Frontal cortex (tissue), 4 donors: ENCODE data around the gene TLX2. TPM values are rescaled to one million over a fixed set of nuclear protein-coding genes. Genes with fewer than 3 reads are reported as not detected.
A peak's percentile ranks its signal among the peaks of the same experiment; 100 is the strongest.
"Not testable (repeated sequence)": the region's sequence is repeated elsewhere in the genome, so short reads cannot be mapped to it uniquely, and the experiment has no call there.

Source experiments
- DNase-seq, 2 donors: peaks; one replicate each; pipeline ENCODE4 v3.0.0; 2012; ENCODE audit warnings: low spot score in 2 of 2
- FAIRE-seq: peaks from 2 replicates; lab custom pipeline; 2012; peaks lifted over from hg19 to GRCh38; lab: Jason Lieb, UNC
- total RNA-seq: library from RNA; depleted of rRNA; stranded (reverse); fragments of >200 nt; gene quantifications from one replicate; pipeline ENCODE4 v1.2.3, GENCODE V29; 2014
- donor health status: control.
- donor health status: control.
- donor health status: control.

TLX2 gene
- total RNA-seq, 1 donor from 2014 or later, result not detected

- no peak for FAIRE-seq
These were observed 38.0 kb downstream of the TLX2 start for GRCh38 chr2:74551942-74552913.

DNA sequence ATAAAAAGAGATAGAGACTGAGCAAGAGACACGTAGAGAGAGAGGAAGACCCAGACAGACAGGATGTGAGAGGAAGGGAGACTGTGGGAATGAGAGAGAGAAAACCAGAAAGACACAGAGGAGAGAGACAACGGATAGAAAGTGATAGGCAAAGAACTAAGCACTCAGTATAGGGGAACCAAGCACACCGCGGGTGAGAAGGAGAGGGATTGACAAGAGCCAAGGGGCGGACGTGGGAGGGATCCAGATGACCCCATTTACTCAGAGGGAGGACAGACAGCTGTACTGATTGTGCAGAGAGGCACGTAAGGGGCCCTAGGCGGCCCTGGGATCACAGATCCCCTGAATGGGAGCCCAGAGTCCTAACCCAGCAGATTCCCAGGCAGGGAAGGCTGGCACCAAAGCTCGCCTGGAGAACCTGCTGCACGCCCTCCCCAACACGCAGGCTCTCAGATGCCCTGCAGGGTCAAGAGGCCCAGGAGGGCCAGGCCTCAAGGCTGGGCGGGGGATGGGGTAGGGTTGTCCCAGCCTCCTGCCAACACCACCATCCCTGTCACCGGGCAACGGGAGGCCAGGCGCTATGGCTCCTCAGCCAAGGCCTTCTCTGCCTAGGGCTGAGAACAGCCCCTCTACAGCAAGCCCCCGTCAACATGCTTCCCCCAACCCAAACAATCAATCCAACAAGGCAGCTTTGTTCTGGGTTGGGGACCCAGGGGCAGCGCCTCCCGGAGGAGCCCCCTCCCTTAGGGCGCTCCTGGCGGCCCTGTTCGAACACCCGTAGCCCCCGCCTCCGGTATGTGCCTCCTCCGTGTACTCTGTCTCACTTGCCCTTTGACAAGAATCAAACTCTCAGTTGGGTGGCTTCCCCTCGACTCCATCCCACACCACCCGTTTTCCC is 38.9 kb downstream of the TLX2 start:
- FAIRE-seq, result no peak
- DNase-seq, result peak in 1 of 2 donors; percentile 44

More at GRCh38 chr2:74551942-74552913, 38.0 kb downstream of the TLX2 start:
- no peak for DNase-seq

DNA sequence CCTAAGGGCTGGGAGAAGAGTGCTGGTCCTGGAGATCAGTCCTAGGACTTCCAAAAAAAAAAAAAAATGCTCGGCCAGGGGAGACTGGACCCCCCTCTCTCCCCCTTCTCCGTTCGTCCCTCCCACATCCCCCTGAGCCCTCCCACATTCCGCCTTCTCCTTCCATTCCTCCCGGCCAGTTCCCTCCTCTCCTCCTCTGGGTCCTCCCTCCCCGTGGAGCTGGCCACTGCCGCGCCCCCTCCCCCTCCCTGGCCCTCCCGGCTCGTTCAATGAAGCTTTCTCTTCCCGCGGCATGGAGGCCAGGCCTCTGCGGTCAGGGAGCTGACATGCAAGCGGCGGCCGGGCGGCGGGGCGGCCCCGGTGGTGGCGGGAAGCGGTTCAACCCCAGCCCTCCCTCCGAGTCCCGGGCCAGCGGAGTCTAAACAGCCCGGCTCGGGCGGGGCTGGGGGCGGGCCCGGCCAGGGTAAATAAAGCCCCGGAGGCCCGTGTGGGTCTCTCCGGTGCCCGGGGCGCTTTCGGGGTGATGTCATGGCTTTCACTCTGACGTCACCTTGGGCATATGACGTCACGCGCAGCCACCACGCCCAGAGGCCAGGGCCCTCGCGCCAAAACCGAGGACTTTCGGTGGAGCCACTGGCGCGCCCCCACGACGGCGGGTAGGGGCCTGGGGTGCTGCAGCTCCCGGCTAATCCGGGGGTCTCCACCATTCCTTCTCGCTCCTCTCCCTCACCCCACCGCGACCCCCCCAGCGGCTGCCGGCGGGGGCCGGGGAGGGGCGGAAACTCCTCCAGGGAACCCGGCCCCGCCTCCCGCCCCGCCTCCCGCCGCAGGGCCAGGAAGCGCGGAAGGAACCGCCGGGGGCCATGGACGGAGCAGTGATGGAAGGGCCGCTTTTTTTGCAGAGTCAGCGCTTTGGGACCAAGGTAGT is 39.9 kb downstream of the TLX2 start, which contains the start of the genes DOK1 and LOXL3:
DOK1 (plus strand) TSS at position 829 of the 928 bp plus-strand sequence; CDS start at position 864, 35 bp downstream.
LOXL3 (minus strand) TSS at position 51 of the 928 bp plus-strand sequence. CDS start 1,308 bp downstream, outside the sequence.
- DNase-seq (peak; percentile 85 to 91), FAIRE-seq (no peak)

GRCh38 chr2:74554820-74555531 is 40.7 kb downstream of the TLX2 start:
- FAIRE-seq (no peak), DNase-seq (no peak)

DNA sequence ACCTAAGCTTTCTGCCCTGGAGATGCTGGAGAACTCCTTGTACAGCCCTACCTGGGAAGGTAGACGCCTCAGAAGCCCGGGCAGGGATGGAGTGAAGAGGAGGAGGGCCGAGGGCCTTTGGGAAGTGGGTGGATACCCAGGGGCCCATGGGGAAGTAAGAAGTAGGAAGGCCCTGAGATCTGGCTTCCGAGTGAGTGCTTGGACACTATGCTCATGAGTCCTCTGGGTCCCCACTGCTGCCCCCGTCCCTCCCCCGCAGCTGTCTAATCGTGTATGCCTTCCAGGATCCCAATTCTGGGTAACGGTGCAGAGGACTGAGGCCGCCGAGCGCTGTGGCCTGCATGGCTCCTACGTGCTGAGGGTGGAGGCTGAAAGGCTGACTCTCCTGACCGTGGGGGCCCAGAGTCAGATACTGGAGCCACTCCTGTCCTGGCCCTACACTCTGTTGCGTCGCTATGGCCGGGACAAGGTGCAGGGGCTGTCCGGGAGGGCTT is 41.4 kb downstream of the TLX2 start:
- DNase-seq (no peak), FAIRE-seq (no peak)

DNA sequence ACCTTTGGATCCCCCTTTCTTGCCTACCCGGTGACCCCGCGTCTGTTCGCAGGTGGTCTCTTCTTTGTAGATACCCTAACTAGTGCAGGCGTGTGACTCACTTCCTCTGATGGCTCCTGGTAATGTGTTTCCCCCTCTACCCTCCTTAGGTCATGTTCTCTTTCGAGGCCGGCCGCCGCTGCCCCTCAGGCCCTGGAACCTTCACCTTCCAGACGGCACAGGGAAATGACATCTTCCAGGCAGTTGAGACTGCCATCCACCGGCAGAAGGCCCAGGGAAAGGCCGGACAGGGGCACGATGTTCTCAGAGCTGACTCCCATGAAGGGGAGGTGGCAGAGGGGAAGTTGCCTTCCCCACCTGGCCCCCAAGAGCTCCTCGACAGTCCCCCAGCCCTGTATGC is 41.9 kb downstream of the TLX2 start:
- no peak for DNase-seq
- no peak for FAIRE-seq

DNA sequence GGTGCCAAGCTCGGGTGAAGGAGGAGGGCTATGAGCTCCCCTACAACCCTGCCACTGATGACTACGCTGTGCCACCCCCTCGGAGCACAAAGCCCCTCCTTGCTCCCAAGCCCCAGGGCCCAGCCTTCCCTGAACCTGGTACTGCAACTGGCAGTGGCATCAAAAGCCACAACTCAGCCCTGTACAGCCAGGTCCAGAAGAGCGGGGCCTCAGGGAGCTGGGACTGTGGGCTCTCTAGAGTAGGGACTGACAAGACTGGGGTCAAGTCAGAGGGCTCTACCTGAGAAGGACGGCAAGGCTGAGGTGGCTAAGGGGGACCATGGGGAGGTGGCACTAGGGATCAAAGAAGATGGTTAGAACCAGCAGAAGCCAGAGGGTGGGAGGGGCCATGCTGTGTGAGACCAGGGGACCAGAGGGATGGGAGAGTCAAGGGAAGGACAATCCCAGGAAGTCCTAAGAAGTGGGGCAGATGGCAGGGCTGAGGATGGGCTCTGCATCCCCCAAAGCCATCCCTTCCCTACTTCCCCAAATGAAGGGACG is 42.7 kb downstream of the TLX2 start:
- no peak for DNase-seq
- no peak for FAIRE-seq

GRCh38 chr2:74558284-74559230 is 44.3 kb downstream of the TLX2 start:
- DNase-seq (no peak), FAIRE-seq (no peak)

- FAIRE-seq, result no peak
These were observed 45.7 kb downstream of the TLX2 start for GRCh38 chr2:74559912-74560311.

DNA sequence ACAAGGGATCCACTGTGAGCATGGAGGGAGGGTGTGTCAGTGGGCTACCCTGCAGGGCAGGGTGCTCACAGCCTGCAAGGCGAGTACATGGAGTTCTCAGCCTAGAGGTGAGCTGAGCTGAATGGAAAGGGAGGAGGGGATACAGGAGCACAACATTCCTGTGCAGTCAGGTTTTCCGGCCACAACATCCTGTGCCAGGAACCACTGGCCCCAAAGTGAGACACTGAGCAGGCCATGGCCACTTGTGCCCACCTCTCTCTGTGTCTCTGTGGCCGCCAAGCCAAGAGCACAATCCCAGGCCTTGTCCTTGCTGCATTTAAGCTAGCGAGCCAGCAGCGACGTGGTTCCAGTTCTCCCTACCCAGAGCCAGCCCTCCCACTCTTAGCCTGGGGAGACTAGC is 46.3 kb downstream of the TLX2 start:
- FAIRE-seq (no peak), DNase-seq (no peak)

More at GRCh38 chr2:74559912-74560311, 45.7 kb downstream of the TLX2 start:
- DNase-seq, result no peak

DNA sequence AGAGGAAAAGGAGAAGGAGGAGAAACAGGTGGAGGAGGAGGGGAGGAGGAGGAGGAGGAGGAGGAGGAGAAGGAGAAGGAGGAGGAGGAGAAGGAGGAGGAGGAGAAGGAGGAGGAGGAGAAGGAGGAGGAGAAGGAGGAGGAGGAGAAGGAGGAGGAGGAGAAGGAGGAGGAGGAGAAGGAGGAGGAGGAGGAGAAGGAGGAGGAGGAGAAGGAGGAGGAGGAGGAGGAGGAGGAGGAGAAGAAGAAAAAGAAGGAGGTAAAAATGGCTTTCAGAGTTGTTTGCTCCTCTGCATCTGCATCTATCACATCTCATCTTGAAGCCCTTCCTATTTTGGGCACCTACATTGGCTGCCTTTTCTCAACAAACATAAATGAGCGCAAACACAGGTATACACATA is 46.8 kb downstream of the TLX2 start:
- DNase-seq, FAIRE-seq: not testable (repeated sequence)

DNA sequence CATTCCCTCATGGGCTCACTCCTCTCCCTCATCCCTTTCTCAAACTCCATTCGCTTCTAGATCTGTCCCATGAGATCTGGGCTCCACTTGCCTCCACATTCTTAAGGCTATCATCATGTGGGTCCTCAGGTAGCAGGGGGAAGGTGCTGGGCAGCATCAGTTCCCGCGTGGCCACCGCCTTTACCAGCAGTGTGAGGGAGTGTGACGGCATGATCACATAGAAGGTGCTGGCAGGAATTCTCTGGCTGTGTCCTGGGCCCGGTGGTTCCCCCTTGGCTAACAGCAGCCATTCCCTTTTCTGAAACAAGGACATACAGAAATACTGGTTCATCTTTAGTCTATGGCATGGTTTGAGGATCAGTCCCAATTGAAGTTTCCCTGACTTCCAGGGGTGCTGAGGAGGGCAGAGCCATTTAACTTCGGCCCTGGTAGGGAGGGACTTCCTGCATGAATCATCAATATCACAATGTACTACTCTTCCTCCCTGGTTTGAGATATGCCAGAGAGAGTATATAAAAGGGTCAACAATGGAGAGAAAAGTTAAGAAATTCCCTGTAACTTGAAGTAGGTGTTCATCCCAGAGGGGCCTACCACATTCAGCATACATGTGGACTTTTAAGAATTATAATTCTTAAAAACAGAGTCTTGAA is 48.0 kb downstream of the TLX2 start:
- FAIRE-seq (no peak), DNase-seq (no peak)

GRCh38 chr2:74564222-74564621 is 50.0 kb downstream of the TLX2 start:
- no peak for FAIRE-seq

GRCh38 chr2:74566076-74566753 is 52.0 kb downstream of the TLX2 start:
- DNase-seq (no peak), FAIRE-seq (no peak)

More at GRCh38 chr2:74564222-74564621, 50.0 kb downstream of the TLX2 start:
- no peak for DNase-seq

GRCh38 chr2:74566754-74567085 is 52.5 kb downstream of the TLX2 start:
- FAIRE-seq (no peak), DNase-seq (no peak)
